GM12878 (cell line): ENCODE measurements around the gene MEI1. TPM values are rescaled to one million over a fixed set of nuclear protein-coding genes. Genes with fewer than 3 reads are reported as not detected.

Experiments
- ATAC-seq: fragments of 200-7000 bp; cut with Tn5 transposase; 3 replicates; pipeline ENCODE4 v1.9.1; 2020; ENCODE audit warnings: mild to moderate bottlenecking, moderate library complexity
- BruUV-seq: library from RNA; stranded (reverse); fragments of 400-500 nt; replicated peaks from 2 replicates; lab custom pipeline; 2021; lab: Mats Ljungman, UMichigan
- CTCF ChIA-PET: fragments of 300-600 bp; sonication (Branson Sonifier 250); formaldehyde crosslinking; extraction: SDS; loops from one replicate; lab custom pipeline; 2021; ENCODE audit warnings: inconsistent platforms; lab: Yijun Ruan, JAX
- POLR2A ChIA-PET: fragments of 350-600 bp; formaldehyde crosslinking; extraction: SDS; loops from one replicate; lab custom pipeline; 2021; ENCODE audit warnings: inconsistent platforms; lab: Charles Lee
- RAD21 ChIA-PET: fragments of 300-600 bp; sonication (Branson Sonifier 250); formaldehyde crosslinking; loops from one replicate; lab custom pipeline; 2023; ENCODE audit warnings: antibody characterized with exemption; ENCODE audit not compliant: unreplicated experiment; lab: Charles Lee
- SMC1A ChIA-PET: fragments of 300-600 bp; sonication (Branson Sonifier 250); formaldehyde crosslinking; loops from one replicate; lab custom pipeline; 2023; ENCODE audit not compliant: unreplicated experiment, uncharacterized antibody; lab: Charles Lee
- DNase-seq: peaks from one replicate; pipeline ENCODE4 v3.0.0-alpha.2; 2011; ENCODE audit warnings: low read depth, low spot score
- FAIRE-seq: peaks from 3 replicates; lab custom pipeline; 2011; peaks lifted over from hg19 to GRCh38; lab: Jason Lieb, UNC
- H2AFZ ChIP-seq: 2 replicates; pipeline ENCODE4 v1.6.0; 2011; ENCODE audit warnings: low read depth, low read length, control low read depth; ENCODE audit not compliant: control insufficient read depth
- H3K27ac ChIP-seq: 2 replicates; pipeline ENCODE4 v1.5.1; 2011; ENCODE audit warnings: control low read depth; ENCODE audit not compliant: control insufficient read depth, insufficient read depth
- H3K27me3 ChIP-seq, 2 experiments: replicated peaks in 1 of 2; 2 replicates each; pipeline versions ENCODE4 v1.6.0 to v1.6.1; 2011; ENCODE audit warnings: low read length in 1 of 2; ENCODE audit not compliant: control insufficient read depth in 2 of 2, insufficient read depth in 2 of 2
- H3K36me3 ChIP-seq, 2 experiments: 2 replicates each; pipeline ENCODE4 v1.5.1; 2011; ENCODE audit warnings: low read length in 1 of 2; ENCODE audit not compliant: control insufficient read depth in 2 of 2, insufficient read depth in 2 of 2
- H3K4me1 ChIP-seq: 2 replicates; pipeline ENCODE4 v1.6.1; 2011; ENCODE audit warnings: mild to moderate bottlenecking, low read length, moderate library complexity, mixed read lengths; ENCODE audit not compliant: control insufficient read depth, insufficient read depth
- H3K4me2 ChIP-seq: 2 replicates; pipeline ENCODE4 v1.6.0; 2011; ENCODE audit warnings: control low read depth; ENCODE audit not compliant: control insufficient read depth, insufficient read depth
- H3K4me3 ChIP-seq: fragments of 200-600 bp; sonication (generic); 2 replicates; pipeline ENCODE4 v1.5.1; 2016
- H3K79me2 ChIP-seq: 2 replicates; pipeline ENCODE4 v1.6.0; 2011; ENCODE audit warnings: low read length; ENCODE audit not compliant: control insufficient read depth, insufficient read depth
- H3K9ac ChIP-seq: 2 replicates; pipeline ENCODE4 v1.8.0; 2011; ENCODE audit warnings: low read length, control low read depth, mixed read lengths; ENCODE audit not compliant: control insufficient read depth, insufficient read depth
- H3K9me3 ChIP-seq: replicated peaks from 3 replicates; pipeline ENCODE4 v1.5.1; 2011; ENCODE audit warnings: mild to moderate bottlenecking, low read length; ENCODE audit not compliant: control insufficient read depth, insufficient read depth
- H4K20me1 ChIP-seq: 2 replicates; pipeline ENCODE4 v1.6.0; 2011; ENCODE audit not compliant: control insufficient read depth, insufficient read depth
- CEBPB ChIP-seq, 2 experiments: fragments of 150-350 bp in 1 of 2; IDR thresholded peaks; 2 replicates each; pipeline ENCODE4 v1.6.1; 2012 to 2014; ENCODE audit warnings: low read depth in 2 of 2, low read length in 2 of 2, borderline replicate concordance in 1 of 2, inconsistent platforms in 1 of 2
- HDAC6 ChIP-seq: fragments of 200-600 bp; sonication (generic); IDR thresholded peaks from one replicate; pipeline ENCODE4 v1.8.0; 2017; ENCODE audit warnings: antibody characterized with exemption; ENCODE audit not compliant: unreplicated experiment
- IKZF1 ChIP-seq: fragments of 450-650 bp; conservative IDR thresholded peaks from 2 replicates; pipeline ENCODE4 v1.6.1; 2017; ENCODE audit warnings: antibody characterized with exemption, mild to moderate bottlenecking
- JUNB ChIP-seq: IDR thresholded peaks from 2 replicates; pipeline ENCODE4 v1.6.1; 2016; ENCODE audit warnings: antibody characterized with exemption, mild to moderate bottlenecking
- MEF2A ChIP-seq: IDR thresholded peaks from 2 replicates; pipeline ENCODE4 v1.6.1; 2011; ENCODE audit warnings: low read depth, mild to moderate bottlenecking, low read length, moderate library complexity; ENCODE audit not compliant: insufficient read depth
- NFXL1 ChIP-seq: fragments of 450-650 bp; IDR thresholded peaks from 2 replicates; pipeline ENCODE4 v1.6.1; 2017; ENCODE audit warnings: antibody characterized with exemption, mild to moderate bottlenecking, borderline replicate concordance
- PAX8 ChIP-seq: fragments of 450-650 bp; IDR thresholded peaks from 2 replicates; pipeline ENCODE4 v1.6.1; 2017; ENCODE audit warnings: mild to moderate bottlenecking, moderate library complexity
- RAD51 ChIP-seq: fragments of 450-650 bp; IDR thresholded peaks from 2 replicates; pipeline ENCODE4 v1.6.1; 2016; ENCODE audit warnings: moderate library complexity, mild to moderate bottlenecking, inconsistent platforms
- ZSCAN29 ChIP-seq: fragments of 450-650 bp; IDR thresholded peaks from 2 replicates; pipeline ENCODE4 v1.6.1; 2017; ENCODE audit warnings: mild to moderate bottlenecking, moderate library complexity
- WGBS: methylation state at CpG from one replicate; pipeline ENCODE4 v1.1.6; 2016; ENCODE audit warnings: low lambda C conversion rate; ENCODE audit not compliant: insufficient replicate concordance, insufficient coverage; ENCODE audit errors: missing lambda C conversion rate; 5-methylcytosine and 5-hydroxymethylcytosine counted together
- in situ Hi-C: fragments of 300-500 bp; cut with MboI; formaldehyde crosslinking; loops from 9 replicates; pipeline ENCODE4 v1.14.3; 2018; ENCODE audit warnings: mixed read lengths
- intact Hi-C: fragments of 100-400 bp; cut with micrococcal nuclease; formaldehyde crosslinking; loops from one replicate; pipeline ENCODE4 v1.14.2; 2022; ENCODE audit not compliant: unreplicated experiment
- polyA plus RNA-seq, 11 experiments: library from polyadenylated mRNA; depleted of rRNA in 4 of 11; unstranded in 6 of 11; stranded (reverse) in 5 of 11; fragments of >200 nt; fragmentation: Nextera tagmentation in 4 of 11; fragmentation: Illumina TruSeq in 1 of 11; extraction: Ambion mirVana in 4 of 11; extraction: Trizol in 1 of 11; gene quantifications; 1 replicate in 1 of 11; 2 replicates in 10 of 11; pipeline versions ENCODE4 v1.2.1 to v1.2.3, GENCODE V29; 2011 to 2016; ENCODE audit warnings: inconsistent platforms in 2 of 11, missing spikeins in 2 of 11, low read depth in 1 of 11
- total RNA-seq, 4 experiments: library from RNA; depleted of rRNA in 3 of 4; stranded (reverse); fragments of >200 nt in 3 of 4; fragmentation: Illumina TruSeq in 1 of 4; extraction: Trizol in 1 of 4; gene quantifications; 2 replicates each; pipeline versions ENCODE4 v1.2.1 to v1.2.3, GENCODE V29; 2013 to 2021
- TF ChIP-seq, protein P1 (sequence below): fragments of 450-650 bp; IDR thresholded peaks from 2 replicates; pipeline ENCODE4 v1.6.1; 2016; ENCODE audit warnings: mild to moderate bottlenecking
- TF ChIP-seq, protein P2 (sequence below): fragments of 450-650 bp; IDR thresholded peaks from 2 replicates; pipeline ENCODE4 v1.6.1; 2017; ENCODE audit warnings: borderline replicate concordance
- TF ChIP-seq, protein P3 (sequence below): IDR thresholded peaks from 2 replicates; pipeline ENCODE4 v1.6.1; 2011; ENCODE audit warnings: borderline replicate concordance, low read depth, mild to moderate bottlenecking, moderate library complexity, low read length; ENCODE audit not compliant: insufficient read depth, poor library complexity, severe bottlenecking

Gene MEI1
- total and polyA plus RNA-seq, 10 of the 15 experiments (the other 5 are each of a cell fraction or from before 2014, with no cell fraction given) = 27.9 to 48.9 (median 35.8) TPM

DNA sequence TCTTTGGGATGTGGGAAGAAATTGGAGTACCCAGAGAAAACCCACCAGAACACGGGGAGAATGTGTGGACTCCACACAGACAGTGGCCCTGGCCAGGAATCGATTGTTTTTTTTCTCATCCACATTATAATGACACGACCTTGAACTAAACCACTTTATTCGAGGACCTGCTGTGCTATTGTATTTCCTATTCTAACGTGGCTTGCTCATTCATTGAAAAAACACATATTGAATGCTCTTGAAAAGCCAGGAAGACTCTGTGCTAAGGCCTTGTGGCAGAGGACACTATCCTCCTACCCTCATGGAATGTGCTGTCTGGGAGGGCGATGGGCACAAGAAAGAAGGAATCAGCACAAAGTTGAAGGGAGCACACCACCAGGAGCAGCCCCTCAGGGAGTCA is 124.5 kb downstream of the MEI1 start:
- no peak for FAIRE-seq
- WGBS = 79% methylated on average over 6 of the region's 6 CpGs
- Histone ChIP-seq H3K4me1 (no peaks in the 10 kb centered on the region; the same call in 1 of the 2 replicates), H3K36me3 (peaks cover 10% of the 10 kb centered on the region in 2 experiments; a peak in 3 of 4 replicates), H2AFZ (no peak overlapping the region)
- in situ Hi-C loops = no loop called here
- SMC1A ChIA-PET = interaction anchor here (1.5 kb wide), 1 partner anchor 117 kb away, joined by 4 read pairs; no protein-coding TSS in a partner anchor
- TF ChIP-seq MEF2A = no peak
- TF ChIP-seq, all 136 proteins: peak for 0
- ChIA-PET CTCF (no interaction called here), RAD21 (interaction anchor here (0.6 kb wide), 1 partner anchor 122 kb away, joined by 3 read pairs; no protein-coding TSS in a partner anchor), POLR2A (no interaction called here)
- no peak for DNase-seq
- no peak overlapping the region for H3K4me2 ChIP-seq
- no peak overlapping the region for H3K27ac ChIP-seq
- intact Hi-C loops = loop anchor here (5.0 kb wide), 1 partner anchor 34 kb away; no protein-coding TSS in a partner anchor
- no peak for ATAC-seq
- H3K79me2 ChIP-seq = no peaks in the 10 kb centered on the region
- H3K4me3 ChIP-seq = no peak overlapping the region
- no peaks in the 10 kb centered on the region for H3K9me3 ChIP-seq
- BruUV-seq = no TSS peak
- no peaks in the 10 kb centered on the region for H3K27me3 ChIP-seq
- no peak overlapping the region for H3K9ac ChIP-seq
- no peaks in the 10 kb centered on the region for H4K20me1 ChIP-seq

DNA sequence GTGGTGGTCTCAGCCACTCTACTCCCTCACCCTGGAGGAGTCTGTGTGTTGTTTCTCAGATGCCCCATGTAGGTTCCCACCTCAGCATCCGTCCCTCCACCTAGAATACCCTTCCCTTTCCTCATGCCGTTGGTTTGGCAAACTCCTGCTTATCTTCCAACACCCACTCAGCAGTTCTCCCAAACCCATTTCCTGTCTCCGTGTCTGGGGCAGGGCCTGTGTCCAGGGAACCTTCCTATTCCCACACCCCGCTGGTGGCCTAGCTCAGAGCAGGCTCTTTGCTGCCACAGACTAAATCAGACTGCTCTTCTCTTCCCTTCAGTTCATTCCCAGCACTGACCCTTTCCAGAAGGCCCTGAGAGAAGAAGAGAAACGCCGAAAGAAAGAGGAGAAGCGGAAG is 126.1 kb downstream of the MEI1 start:
- 81% methylated on average over 7 of the region's 7 CpGs for WGBS
- Histone ChIP-seq H3K27me3 (no peaks in the 10 kb centered on the region), H3K4me2 (no peak overlapping the region), H4K20me1 (no peaks in the 10 kb centered on the region), H3K4me1 (no peaks in the 10 kb centered on the region; the same call in 1 of the 2 replicates), H3K79me2 (no peaks in the 10 kb centered on the region), H3K27ac (no peak overlapping the region), H3K9ac (no peak overlapping the region), H3K9me3 (no peaks in the 10 kb centered on the region; the same call in 2 of the 3 replicates), H3K36me3 (peaks cover 8 to 10% of the 10 kb centered on the region in 2 experiments; a peak in 3 of 4 replicates), H3K4me3 (no peak overlapping the region), H2AFZ (no peak overlapping the region)
- intact Hi-C loops (no loop called here), in situ Hi-C loops (no loop called here)
- FAIRE-seq = no peak
- CTCF ChIA-PET = interaction anchor here (3.1 to 3.4 kb wide), 2 partner anchors 115 to 128 kb away, joined by 13 to 20 read pairs; no protein-coding TSS in a partner anchor
- no peak for DNase-seq
- no peak for ATAC-seq
- RAD21 ChIA-PET = interaction anchor here (0.6 to 1.1 kb wide), 2 partner anchors 32 to 158 kb away, joined by 3 to 5 read pairs; no protein-coding TSS in a partner anchor
- POLR2A ChIA-PET = interaction anchor here (0.5 kb wide), 1 partner anchor 605 kb away, joined by 5 read pairs; no protein-coding TSS in a partner anchor
- no TSS peak for BruUV-seq
- SMC1A ChIA-PET = interaction anchor here (1.6 kb wide), 1 partner anchor 25 kb away, joined by 4 read pairs; the partner anchor contains the start of gene CCDC134
- TF ChIP-seq CEBPB (IDR thresholded peaks at IDR 0.05; ENCODE audit: borderline replicate concordance in 1 of 2, low read depth in 2 of 2, low read length in 2 of 2) (no peak), NFXL1 (no peak), JUNB (no peak), RAD51 (no peak), PAX8 (no peak), HDAC6 (no peak), IKZF1 (no peak), ZSCAN29 (no peak)
- TF ChIP-seq, protein P1, sequence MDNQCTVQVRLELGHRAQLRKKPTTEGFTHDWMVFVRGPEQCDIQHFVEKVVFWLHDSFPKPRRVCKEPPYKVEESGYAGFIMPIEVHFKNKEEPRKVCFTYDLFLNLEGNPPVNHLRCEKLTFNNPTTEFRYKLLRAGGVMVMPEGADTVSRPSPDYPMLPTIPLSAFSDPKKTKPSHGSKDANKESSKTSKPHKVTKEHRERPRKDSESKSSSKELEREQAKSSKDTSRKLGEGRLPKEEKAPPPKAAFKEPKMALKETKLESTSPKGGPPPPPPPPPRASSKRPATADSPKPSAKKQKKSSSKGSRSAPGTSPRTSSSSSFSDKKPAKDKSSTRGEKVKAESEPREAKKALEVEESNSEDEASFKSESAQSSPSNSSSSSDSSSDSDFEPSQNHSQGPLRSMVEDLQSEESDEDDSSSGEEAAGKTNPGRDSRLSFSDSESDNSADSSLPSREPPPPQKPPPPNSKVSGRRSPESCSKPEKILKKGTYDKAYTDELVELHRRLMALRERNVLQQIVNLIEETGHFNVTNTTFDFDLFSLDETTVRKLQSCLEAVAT = no peak
- TF ChIP-seq, protein P2, sequence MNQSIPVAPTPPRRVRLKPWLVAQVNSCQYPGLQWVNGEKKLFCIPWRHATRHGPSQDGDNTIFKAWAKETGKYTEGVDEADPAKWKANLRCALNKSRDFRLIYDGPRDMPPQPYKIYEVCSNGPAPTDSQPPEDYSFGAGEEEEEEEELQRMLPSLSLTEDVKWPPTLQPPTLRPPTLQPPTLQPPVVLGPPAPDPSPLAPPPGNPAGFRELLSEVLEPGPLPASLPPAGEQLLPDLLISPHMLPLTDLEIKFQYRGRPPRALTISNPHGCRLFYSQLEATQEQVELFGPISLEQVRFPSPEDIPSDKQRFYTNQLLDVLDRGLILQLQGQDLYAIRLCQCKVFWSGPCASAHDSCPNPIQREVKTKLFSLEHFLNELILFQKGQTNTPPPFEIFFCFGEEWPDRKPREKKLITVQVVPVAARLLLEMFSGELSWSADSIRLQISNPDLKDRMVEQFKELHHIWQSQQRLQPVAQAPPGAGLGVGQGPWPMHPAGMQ = no peak
- TF ChIP-seq, protein P3, sequence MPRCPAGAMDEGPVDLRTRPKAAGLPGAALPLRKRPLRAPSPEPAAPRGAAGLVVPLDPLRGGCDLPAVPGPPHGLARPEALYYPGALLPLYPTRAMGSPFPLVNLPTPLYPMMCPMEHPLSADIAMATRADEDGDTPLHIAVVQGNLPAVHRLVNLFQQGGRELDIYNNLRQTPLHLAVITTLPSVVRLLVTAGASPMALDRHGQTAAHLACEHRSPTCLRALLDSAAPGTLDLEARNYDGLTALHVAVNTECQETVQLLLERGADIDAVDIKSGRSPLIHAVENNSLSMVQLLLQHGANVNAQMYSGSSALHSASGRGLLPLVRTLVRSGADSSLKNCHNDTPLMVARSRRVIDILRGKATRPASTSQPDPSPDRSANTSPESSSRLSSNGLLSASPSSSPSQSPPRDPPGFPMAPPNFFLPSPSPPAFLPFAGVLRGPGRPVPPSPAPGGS = no peak
